IMR-90 (cell line): ENCODE measurements around the gene R3HDM2. TPM values are rescaled to one million over a fixed set of nuclear protein-coding genes. Genes with fewer than 3 reads are reported as not detected.

Experiments
- ATAC-seq: fragments of 200-7000 bp; cut with Tn5 transposase; 2 replicates; pipeline ENCODE4 v1.9.1; 2020; ENCODE audit warnings: low read depth, mild to moderate bottlenecking, moderate library complexity
- BruUV-seq: library from RNA; stranded (reverse); fragments of 400-500 nt; replicated peaks from 2 replicates; lab custom pipeline; 2021; lab: Mats Ljungman, UMichigan
- CTCF ChIA-PET: fragments of 300-600 bp; formaldehyde crosslinking; extraction: SDS; loops from one replicate; lab custom pipeline; 2021; ENCODE audit warnings: antibody characterized with exemption; lab: Yijun Ruan, JAX
- POLR2A ChIA-PET: fragments of 300-600 bp; sonication (Branson Sonifier 250); formaldehyde crosslinking; loops from one replicate; lab custom pipeline; 2022; ENCODE audit warnings: antibody characterized with exemption; ENCODE audit not compliant: unreplicated experiment; lab: Charles Lee
- DNase-seq: peaks from one replicate; pipeline ENCODE4 v3.0.0; 2013
- H2AFZ ChIP-seq: replicated peaks from 2 replicates; pipeline ENCODE3; 2013; ENCODE audit warnings: low read length, mild to moderate bottlenecking; ENCODE audit not compliant: poor library complexity
- H2AK5ac ChIP-seq: 2 replicates; pipeline ENCODE4 v1.6.1; 2013; ENCODE audit warnings: low read depth, low read length, inconsistent platforms
- H2AK9ac ChIP-seq: replicated peaks from 2 replicates; pipeline ENCODE3; 2013; ENCODE audit warnings: mild to moderate bottlenecking, low read depth, low read length, moderate library complexity; ENCODE audit not compliant: poor library complexity
- H2BK120ac ChIP-seq: 2 replicates; pipeline ENCODE4 v1.6.1; 2013; ENCODE audit warnings: low read depth, low read length, inconsistent platforms
- H2BK15ac ChIP-seq: 3 replicates; pipeline ENCODE4 v1.6.1; 2013; ENCODE audit warnings: low read depth, low read length, inconsistent platforms
- H2BK20ac ChIP-seq: 2 replicates; pipeline ENCODE4 v1.6.1; 2013; ENCODE audit warnings: low read depth, mild to moderate bottlenecking, inconsistent platforms, low read length, moderate library complexity
- H2BK5ac ChIP-seq: 2 replicates; pipeline ENCODE4 v1.6.1; 2013; ENCODE audit warnings: mild to moderate bottlenecking, low read depth, low read length, inconsistent platforms; ENCODE audit not compliant: poor library complexity, severe bottlenecking
- H3K14ac ChIP-seq: replicated peaks from 2 replicates; pipeline ENCODE4 v1.6.1; 2013; ENCODE audit warnings: low read depth, low read length, inconsistent platforms
- H3K18ac ChIP-seq: 2 replicates; pipeline ENCODE4 v1.6.1; 2013; ENCODE audit warnings: low read depth, low read length, control low read depth
- H3K23ac ChIP-seq: 2 replicates; pipeline ENCODE4 v1.6.1; 2013; ENCODE audit warnings: low read depth, low read length, inconsistent platforms
- H3K27ac ChIP-seq: 2 replicates; pipeline ENCODE4 v1.5.1; 2013; ENCODE audit warnings: mild to moderate bottlenecking, control low read depth, low read length; ENCODE audit not compliant: insufficient read depth
- H3K27me3 ChIP-seq: 2 replicates; pipeline ENCODE4 v1.6.1; 2013; ENCODE audit warnings: low read length; ENCODE audit not compliant: control insufficient read depth, insufficient read depth
- H3K36me3 ChIP-seq: 2 replicates; pipeline ENCODE4 v1.6.1; 2013; ENCODE audit warnings: low read length, mixed read lengths; ENCODE audit not compliant: control insufficient read depth, insufficient read depth
- H3K4ac ChIP-seq: 2 replicates; pipeline ENCODE4 v1.6.1; 2013; ENCODE audit warnings: low read depth, low read length, inconsistent platforms
- H3K4me1 ChIP-seq: 2 replicates; pipeline ENCODE4 v1.6.1; 2013; ENCODE audit warnings: low read length, mixed read lengths; ENCODE audit not compliant: control insufficient read depth, insufficient read depth
- H3K4me2 ChIP-seq: 2 replicates; pipeline ENCODE4 v1.6.1; 2013; ENCODE audit warnings: low read depth, mild to moderate bottlenecking, control low read depth, low read length, moderate library complexity
- H3K4me3 ChIP-seq: 2 replicates; pipeline ENCODE4 v1.5.1; 2013; ENCODE audit warnings: low read depth, mild to moderate bottlenecking, control low read depth, low read length, moderate library complexity; ENCODE audit not compliant: insufficient read depth
- H3K56ac ChIP-seq: 2 replicates; pipeline ENCODE4 v1.6.1; 2013; ENCODE audit warnings: low read length, inconsistent platforms; ENCODE audit not compliant: insufficient read depth; ENCODE audit errors: extremely low read depth
- H3K79me1 ChIP-seq, 2 experiments: 2 replicates each; pipeline ENCODE4 v1.6.1; 2013; ENCODE audit warnings: low read length in 2 of 2, inconsistent platforms in 1 of 2, low read depth in 1 of 2
- H3K9ac ChIP-seq: 2 replicates; pipeline ENCODE4 v1.6.1; 2013; ENCODE audit warnings: low read depth, low read length, control low read depth
- H3K9me1 ChIP-seq: 2 replicates; pipeline ENCODE4 v1.6.1; 2013; ENCODE audit warnings: low read length, inconsistent platforms; ENCODE audit not compliant: insufficient read depth
- H3K9me3 ChIP-seq: 2 replicates; pipeline ENCODE4 v1.6.1; 2013; ENCODE audit warnings: low read length; ENCODE audit not compliant: control insufficient read depth, insufficient read depth
- H4K20me1 ChIP-seq: 2 replicates; pipeline ENCODE4 v1.6.1; 2013; ENCODE audit warnings: low read length, inconsistent platforms; ENCODE audit not compliant: insufficient read depth
- H4K5ac ChIP-seq: 2 replicates; pipeline ENCODE4 v1.6.1; 2013; ENCODE audit warnings: mild to moderate bottlenecking, low read depth, low read length, control low read depth
- H4K8ac ChIP-seq, 2 experiments: 2 replicates each; pipeline ENCODE4 v1.6.1; 2013; ENCODE audit warnings: low read depth in 2 of 2, low read length in 2 of 2, control low read depth in 1 of 2, inconsistent platforms in 1 of 2
- H4K91ac ChIP-seq: 2 replicates; pipeline ENCODE4 v1.6.1; 2013; ENCODE audit warnings: low read depth, low read length, inconsistent platforms; ENCODE audit not compliant: insufficient read depth
- BHLHE40 ChIP-seq: fragments of 150-350 bp; IDR thresholded peaks from 2 replicates; pipeline ENCODE4 v1.6.1; 2016; ENCODE audit warnings: mild to moderate bottlenecking, low read depth, low read length
- CEBPB ChIP-seq: IDR thresholded peaks from 2 replicates; pipeline ENCODE4 v1.6.1; 2012; ENCODE audit warnings: low read depth, low read length, improper control_type of control experiment
- CHD1 ChIP-seq: IDR thresholded peaks from 2 replicates; pipeline ENCODE4 v1.6.1; 2012; ENCODE audit warnings: low read depth, low read length, improper control_type of control experiment
- CTCF ChIP-seq: conservative IDR thresholded peaks from 2 replicates; pipeline ENCODE4 v1.5.1; 2012; ENCODE audit warnings: mild to moderate bottlenecking, low read depth, low read length, improper control_type of control experiment
- ELK1 ChIP-seq: fragments of 150-350 bp; IDR thresholded peaks from 2 replicates; pipeline ENCODE4 v1.6.1; 2016; ENCODE audit warnings: low read depth, mild to moderate bottlenecking, low read length, moderate library complexity, borderline replicate concordance
- RFX5 ChIP-seq: IDR thresholded peaks from 2 replicates; pipeline ENCODE4 v1.8.0; 2012; ENCODE audit warnings: low read depth, mild to moderate bottlenecking, low read length, moderate library complexity
- SMC3 ChIP-seq: fragments of 150-350 bp; IDR thresholded peaks from 2 replicates; pipeline ENCODE4 v1.6.1; 2016; ENCODE audit warnings: low read depth, mild to moderate bottlenecking, antibody characterized with exemption, low read length, moderate library complexity
- WGBS, 2 experiments: methylation state at CpG; one replicate each; pipeline versions ENCODE4 v1.1.5 to v1.1.7; 2013; ENCODE audit warnings: missing lambda C conversion rate in 2 of 2; ENCODE audit not compliant: insufficient read length in 1 of 2; ENCODE audit errors: extremely low coverage in 2 of 2; 5-methylcytosine and 5-hydroxymethylcytosine counted together
- dilution Hi-C: fragments of 300-500 bp; cut with HindIII; formaldehyde crosslinking; loops from one replicate; pipeline ENCODE4 v1.14.3; 2018; ENCODE audit warnings: low sequenced_read_pairs; ENCODE audit not compliant: unreplicated experiment
- in situ Hi-C: fragments of 300-500 bp; cut with MboI; formaldehyde crosslinking; loops from 3 replicates; pipeline ENCODE4 v1.14.3; 2019; ENCODE audit warnings: low sequenced_read_pairs, inconsistent platforms, mixed read lengths
- intact Hi-C: fragments of 100-400 bp; cut with micrococcal nuclease; formaldehyde crosslinking; loops from 2 replicates; pipeline ENCODE4 v1.10.0; 2022
- polyA plus RNA-seq, 3 experiments: library from polyadenylated mRNA; depleted of rRNA; stranded (reverse); fragments of >200 nt; gene quantifications; 2 replicates each; pipeline ENCODE4 v1.2.3, GENCODE V29; 2012; ENCODE audit warnings: low replicate concordance in 1 of 3
- total RNA-seq: library from RNA; depleted of rRNA; stranded (reverse); fragments of >200 nt; gene quantifications from 2 replicates; pipeline ENCODE4 v1.2.3, GENCODE V29; 2012

Gene R3HDM2
- total and polyA plus RNA-seq, 2 of the 4 experiments (the other 2 are of a cell fraction) = 7.5 to 28.4 TPM

DNA sequence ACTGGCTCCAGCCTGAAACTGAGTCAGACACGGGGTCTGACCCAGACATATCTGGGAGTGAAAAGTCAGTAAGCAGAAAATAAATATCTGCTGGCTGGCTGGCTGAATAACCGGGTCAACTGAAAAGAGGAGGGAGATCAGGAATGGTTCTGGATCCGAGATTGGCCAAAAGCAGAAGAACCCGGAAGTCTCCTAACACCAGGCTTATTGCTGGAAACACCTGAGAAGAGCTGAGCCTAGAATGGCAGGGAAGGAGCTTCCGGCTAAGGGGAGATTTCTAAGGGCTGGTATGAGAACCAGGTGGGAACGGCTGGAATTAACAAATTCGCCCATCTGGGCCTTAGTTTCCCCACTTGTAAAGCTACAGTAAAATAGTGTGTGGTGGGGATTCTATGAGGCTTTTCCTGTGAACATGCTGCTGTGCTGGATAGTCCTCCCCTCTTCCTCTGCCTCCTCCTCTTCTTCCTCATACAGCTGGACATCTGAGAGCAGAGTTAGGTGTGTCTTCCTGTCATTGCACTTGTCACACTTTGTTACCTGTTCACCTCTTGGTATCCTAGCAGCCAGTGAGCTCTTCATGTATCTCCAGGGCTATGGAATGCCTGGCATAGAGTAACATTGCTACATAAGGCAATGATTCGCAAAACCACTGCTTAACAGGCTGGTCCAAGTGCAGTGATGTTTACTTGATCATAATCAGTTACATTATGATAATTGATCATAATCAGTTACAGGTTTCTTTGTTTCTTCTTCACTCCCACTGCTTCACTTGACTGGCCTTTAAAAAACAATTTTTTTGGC, 203.3 kb downstream of the R3HDM2 start:
- Histone ChIP-seq H3K4me1 (peaks cover 16% of the 10 kb centered on the region), H2BK5ac (no peak overlapping the region), H4K5ac (no peak overlapping the region), H4K8ac (no peak overlapping the region), H2BK20ac (no peak overlapping the region), H3K4me3 (no peak overlapping the region), H3K14ac (0 out of 2 replicates have a peak overlapping the region, but pooled peaks have one; percentile 44), H3K23ac (peak overlapping the region; percentile 76), H2BK15ac (no peak overlapping the region), H3K36me3 (peaks cover 18% of the 10 kb centered on the region), H3K27ac (no peak overlapping the region), H3K18ac (no peak overlapping the region), H4K91ac (no peak overlapping the region), H3K9me3 (no peaks in the 10 kb centered on the region), H2AK9ac (peak overlapping the region; percentile 6), H2AK5ac (peak overlapping the region; percentile 18), H3K4ac (no peak overlapping the region), H3K9ac (no peak overlapping the region), H4K20me1 (peaks cover 21% of the 10 kb centered on the region), H2AFZ (peak overlapping the region; percentile 46), H3K27me3 (peaks cover 10% of the 10 kb centered on the region), H3K4me2 (peak overlapping the region; percentile 5; the same call in 1 of the 2 replicates), H2BK120ac (no peak overlapping the region), H3K79me1 (peaks cover 24 to 35% of the 10 kb centered on the region in 2 experiments; a peak in 3 of 4 replicates), H3K56ac (no peak overlapping the region), H3K9me1 (peaks cover 20% of the 10 kb centered on the region)
- ChIA-PET CTCF (interaction anchor here (5.3 kb wide), 1 partner anchor 14 kb away, joined by 47 read pairs; no protein-coding TSS in a partner anchor), POLR2A (no interaction called here)
- intact Hi-C loops (no loop called here), dilution Hi-C loops (no loop called here), in situ Hi-C loops (no loop called here)
- TF ChIP-seq CHD1 (no peak), SMC3 (no peak), CEBPB (peak; percentile 66), CTCF (no peak), RFX5 (no peak), ELK1 (no peak), BHLHE40 (no peak)
- DNase-seq (peak; percentile 26), ATAC-seq (no peak)
- BruUV-seq = no TSS peak
- WGBS, 2 experiments = 51% methylated on average over 5 of the region's 8 CpGs; no CpG with 5 or more reads in 1 of the 2 experiments
